LoVo (cell line): Measurements from ENCODE around the gene PRR36.
A peak's percentile ranks its signal among the peaks of the same experiment; 100 is the strongest.
"Not testable (repeated sequence)": the region's sequence is repeated elsewhere in the genome, so short reads cannot be mapped to it uniquely, and the experiment has no call there.

Experiments
- DNase-seq: peaks from one replicate; pipeline ENCODE4 v3.0.0-alpha.2; 2016; ENCODE audit warnings: low spot score

PRR36 gene

GRCh38 chr19:7859831-7860713 is 14.1 kb downstream of the PRR36 start:
- no peak for DNase-seq

GRCh38 chr19:7859087-7859486 is 15.1 kb downstream of the PRR36 start:
- DNase-seq = not testable (repeated sequence)

DNA sequence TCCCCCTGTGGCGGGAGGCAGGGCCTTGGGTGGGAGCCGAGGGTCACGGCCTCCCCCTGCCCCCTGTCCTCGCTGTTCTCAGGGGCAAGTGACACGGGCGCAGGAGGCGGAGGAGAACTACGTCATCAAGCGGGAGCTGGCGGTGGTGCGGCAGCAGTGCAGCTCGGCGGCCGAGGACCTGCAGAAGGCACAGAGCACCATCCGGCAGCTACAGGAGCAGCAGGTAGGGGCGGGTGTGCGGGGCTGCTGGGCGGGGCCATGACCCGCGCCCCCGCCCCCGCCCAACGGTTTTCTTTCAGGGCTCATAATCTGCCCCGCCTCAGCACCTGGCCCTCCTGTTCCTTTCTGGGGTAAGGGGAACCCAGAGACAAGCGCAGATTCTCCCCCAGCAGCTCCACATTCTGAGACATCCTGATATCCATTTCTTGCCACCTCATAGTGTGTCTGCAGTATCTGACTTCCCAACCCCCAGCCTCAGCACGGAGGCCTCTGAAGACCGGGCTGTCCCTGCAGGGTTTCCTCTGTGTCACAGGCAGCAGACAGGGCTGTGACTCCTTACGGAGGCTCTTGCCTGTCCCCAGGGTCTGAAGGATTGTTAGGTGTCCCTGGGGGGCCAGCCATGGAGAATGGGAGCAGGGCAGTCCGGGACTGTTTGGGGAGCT is 15.9 kb downstream of the PRR36 start:
- DNase-seq = no peak

- no peak for DNase-seq
Measured at GRCh38 chr19:7857727-7858108, 16.5 kb downstream of the PRR36 start.

DNA sequence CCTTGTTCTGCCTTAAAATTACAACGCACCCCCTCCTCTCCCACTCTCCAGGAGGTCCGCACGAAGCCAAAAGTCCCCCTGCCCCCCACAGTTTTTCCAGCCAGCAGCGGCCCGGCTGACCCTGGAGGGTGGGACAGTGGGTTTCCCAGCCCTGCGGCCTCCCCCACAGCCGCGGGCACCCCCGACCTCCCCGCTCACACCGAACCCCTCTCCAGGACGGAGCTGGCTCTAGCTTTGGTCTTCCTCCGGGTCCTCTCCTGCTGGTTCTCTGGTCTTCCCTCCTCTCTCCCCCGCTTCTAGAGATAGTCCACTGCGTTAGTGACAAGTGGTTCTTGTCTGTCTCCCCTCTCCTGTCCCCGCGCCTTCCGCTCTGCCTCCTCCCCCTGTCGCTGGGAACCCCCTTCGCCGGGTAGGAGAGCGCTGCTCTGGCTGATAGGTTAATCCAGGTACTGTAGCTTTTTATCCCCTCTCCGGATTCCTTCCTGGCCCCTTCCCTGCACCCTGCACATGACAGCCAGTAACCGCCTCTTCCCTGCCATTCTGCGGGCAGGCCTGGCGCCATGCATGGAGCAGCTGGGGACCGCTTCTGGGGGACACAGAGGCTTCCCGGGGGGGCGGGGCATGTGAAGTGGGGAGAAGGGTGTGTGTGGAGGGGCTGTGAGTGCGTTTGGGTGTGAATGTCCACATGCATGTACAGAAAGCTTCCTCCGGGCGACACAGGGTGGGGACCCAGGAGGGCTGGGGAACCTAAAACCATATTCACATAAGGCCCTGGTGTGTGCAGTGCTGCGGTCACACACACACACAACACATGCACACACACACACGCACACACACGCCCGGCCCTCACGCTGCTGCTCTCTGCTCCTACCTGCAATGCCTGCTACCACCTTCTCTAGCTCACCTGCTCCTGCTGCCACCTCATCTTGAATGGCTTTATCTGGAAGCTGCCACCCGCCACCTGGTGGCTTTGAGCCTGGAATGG is 17.2 kb downstream of the PRR36 start:
- DNase-seq = no peak

GRCh38 chr19:7856109-7856591 is 18.0 kb downstream of the PRR36 start:
- DNase-seq = no peak

DNA sequence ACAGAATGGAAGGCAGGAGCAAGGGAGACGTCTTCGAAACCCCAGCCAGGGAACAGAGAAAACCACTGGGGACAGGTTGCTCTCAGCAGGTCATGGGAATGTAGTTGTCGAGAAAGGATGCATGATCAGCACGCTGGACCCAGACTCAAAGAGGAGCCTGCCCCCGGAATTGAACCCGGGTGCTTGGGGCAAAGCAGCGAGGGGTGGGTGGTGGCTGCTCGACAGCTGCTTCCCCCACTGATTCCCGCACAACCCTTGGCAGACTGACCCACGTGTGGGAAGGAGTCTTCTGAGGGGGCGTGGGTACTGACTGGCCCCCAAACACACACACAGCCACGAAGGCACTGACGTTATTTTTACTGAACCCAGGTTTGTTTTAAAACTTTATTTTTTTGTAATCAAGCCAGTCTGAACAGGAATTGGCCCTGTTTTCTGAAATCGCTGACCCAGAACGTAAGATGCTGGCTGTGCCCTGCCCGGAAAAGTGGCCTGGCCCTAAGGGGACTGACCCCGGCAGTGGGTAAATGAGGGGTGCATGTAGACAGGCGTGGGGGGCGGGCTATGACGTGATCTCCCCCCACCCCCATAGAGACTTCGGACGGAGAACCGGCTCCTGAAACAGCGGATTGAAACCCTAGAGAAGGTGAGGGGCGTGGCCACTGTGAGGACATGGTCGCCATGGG is 18.6 kb downstream of the PRR36 start:
- no peak for DNase-seq

GRCh38 chr19:7853770-7854128 is 20.4 kb downstream of the PRR36 start:
- no peak for DNase-seq

- DNase-seq = peak; percentile 74
Measured at GRCh38 chr19:7852851-7853769, 21.1 kb downstream of the PRR36 start.

- DNase-seq = no peak
Measured at GRCh38 chr19:7851623-7852500, 22.3 kb downstream of the PRR36 start.

GRCh38 chr19:7850945-7851622 is 23.1 kb downstream of the PRR36 start:
- no peak for DNase-seq

- no peak for DNase-seq
Measured at GRCh38 chr19:7850000-7850813, 24.0 kb downstream of the PRR36 start.

- DNase-seq = no peak
Measured at GRCh38 chr19:7849631-7849999, 24.6 kb downstream of the PRR36 start.

DNA sequence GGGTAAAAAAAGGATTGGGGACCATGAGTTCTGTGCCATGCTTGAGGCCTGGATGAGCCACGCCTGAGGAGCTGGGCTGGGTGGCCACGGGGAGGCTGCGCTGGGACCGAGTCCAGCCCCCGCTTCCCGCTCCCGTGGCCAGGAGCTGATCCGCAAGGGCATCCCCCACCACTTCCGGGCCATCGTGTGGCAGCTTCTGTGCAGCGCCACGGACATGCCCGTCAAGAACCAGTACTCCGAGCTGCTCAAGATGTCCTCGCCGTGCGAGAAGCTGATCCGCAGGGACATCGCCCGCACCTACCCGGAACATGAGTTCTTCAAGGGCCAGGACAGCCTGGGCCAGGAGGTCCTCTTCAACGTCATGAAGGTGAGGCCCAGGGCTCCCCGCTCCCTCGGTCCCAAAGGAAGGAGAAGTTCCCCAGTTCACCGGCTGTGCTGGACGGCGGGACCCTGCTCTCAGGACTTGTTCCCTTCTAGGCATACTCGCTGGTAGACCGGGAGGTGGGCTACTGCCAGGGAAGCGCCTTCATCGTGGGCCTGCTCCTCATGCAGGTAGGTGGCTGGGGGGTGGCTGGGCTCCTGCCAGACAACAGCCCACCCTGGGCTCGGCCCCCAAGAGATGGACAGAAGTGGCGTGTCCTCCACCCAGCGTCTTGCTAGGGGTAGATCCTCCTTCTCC is 25.3 kb downstream of the PRR36 start:
- no peak for DNase-seq

- DNase-seq = no peak
Measured at GRCh38 chr19:7847664-7848063, 26.5 kb downstream of the PRR36 start.

DNA sequence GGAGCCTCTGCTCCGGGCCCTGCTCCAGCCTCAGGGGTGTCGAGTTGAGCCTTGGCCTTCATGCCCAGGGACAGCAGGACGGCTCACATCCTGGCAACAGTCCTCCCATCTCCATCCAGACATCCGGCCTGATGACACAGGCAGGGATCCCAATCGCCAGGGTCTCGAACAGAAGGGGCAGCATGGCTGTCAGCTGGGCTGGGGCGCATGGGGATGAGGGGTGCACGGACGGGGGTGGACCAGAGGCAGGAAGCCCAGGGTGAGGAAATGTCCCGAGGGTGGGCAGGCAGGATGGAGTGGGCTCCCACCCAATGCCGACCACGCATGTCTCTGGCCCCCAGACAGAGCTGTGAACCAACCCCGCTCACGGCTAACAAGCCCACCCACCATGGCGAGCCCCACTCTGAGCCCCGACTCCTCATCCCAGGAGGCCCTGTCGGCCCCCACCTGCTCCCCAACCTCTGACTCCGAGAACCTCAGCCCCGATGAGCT is 28.0 kb downstream of the PRR36 start:
- no peak for DNase-seq

GRCh38 chr19:7845390-7846154 is 28.6 kb downstream of the PRR36 start:
- DNase-seq = no peak
